Liver (tissue), 3 donors: ENCODE results near the gene DVL1.

Source experiments
- ATF3 ChIP-seq: IDR thresholded peaks from 2 replicates; pipeline ENCODE4 v1.6.1; 2016; ENCODE audit warnings: antibody characterized with exemption
- CTCF ChIP-seq: fragments of 150-350 bp; IDR thresholded peaks from 2 replicates; pipeline ENCODE4 v1.5.1; 2017; ENCODE audit warnings: improper control_type of control experiment, low read depth, low read length; ENCODE audit not compliant: missing input control
- GABPA ChIP-seq, 2 donors: IDR thresholded peaks in 1 of 2; conservative IDR thresholded peaks in 1 of 2; 2 replicates each; pipeline ENCODE4 v1.6.1; 2016; ENCODE audit warnings: antibody characterized with exemption in 2 of 2, mild to moderate bottlenecking in 1 of 2, moderate library complexity in 1 of 2
- HNF4A ChIP-seq, 2 donors: conservative IDR thresholded peaks; 2 replicates each; pipeline ENCODE4 v1.6.1; 2016; ENCODE audit warnings: antibody characterized with exemption in 2 of 2, mild to moderate bottlenecking in 2 of 2
- JUND ChIP-seq, 2 donors: IDR thresholded peaks; 2 replicates each; pipeline ENCODE4 v1.6.1; 2016; ENCODE audit warnings: antibody characterized with exemption in 2 of 2
- MAX ChIP-seq: IDR thresholded peaks from 2 replicates; pipeline ENCODE4 v1.6.1; 2016; ENCODE audit warnings: antibody characterized with exemption
- NR2F2 ChIP-seq: IDR thresholded peaks from 2 replicates; pipeline ENCODE4 v1.6.1; 2016; ENCODE audit warnings: antibody characterized with exemption
- RAD21 ChIP-seq, 2 donors: IDR thresholded peaks; 2 replicates each; pipeline ENCODE4 v1.6.1; 2016; ENCODE audit warnings: antibody characterized with exemption in 2 of 2, mild to moderate bottlenecking in 2 of 2
- REST ChIP-seq: IDR thresholded peaks from 2 replicates; pipeline ENCODE4 v1.6.1; 2016; ENCODE audit warnings: antibody characterized with exemption, mild to moderate bottlenecking
- TAF1 ChIP-seq: conservative IDR thresholded peaks from 2 replicates; pipeline ENCODE4 v1.6.1; 2016; ENCODE audit warnings: antibody characterized with exemption, mild to moderate bottlenecking
- donor health status: healthy.
- donor health status: healthy.

GRCh38 chr1:1293263-1294249 lies 55.7 kb downstream of the DVL1 start:
- TF ChIP-seq CTCF (no peak), MAX (no peak), TAF1 (no peak), RAD21 (IDR thresholded peaks at IDR 0.05) (no peak), JUND (IDR thresholded peaks at IDR 0.05) (no peak), HNF4A (conservative IDR thresholded peaks at IDR 0.05) (no peak), NR2F2 (no peak), GABPA (IDR thresholded peaks at IDR 0.05 in 1 of 2, conservative IDR thresholded peaks at IDR 0.05 in 1 of 2) (no peak), ATF3 (no peak), REST (no peak)
